GM18508 (cell line): ENCODE results near the gene ARL5B.
"Not testable (repeated sequence)": the region's sequence is repeated elsewhere in the genome, so short reads cannot be mapped to it uniquely, and the experiment has no call there.

ENCODE experiments used
- ATAC-seq: cut with Tn5 transposase; IDR thresholded peaks from one replicate; pipeline ENCODE4 v1.9.1; 2021; ENCODE audit warnings: moderate number of reproducible peaks; ENCODE audit not compliant: insufficient read depth, unreplicated experiment

The ARL5B gene

GRCh38 chr10:18659125-18659818 is at the start of gene ARL5B:
Gene ARL5B (plus strand): TSS chr10:18659431. CDS start chr10:18659638, 207 bp downstream.
- ATAC-seq, result peak; percentile 61

DNA sequence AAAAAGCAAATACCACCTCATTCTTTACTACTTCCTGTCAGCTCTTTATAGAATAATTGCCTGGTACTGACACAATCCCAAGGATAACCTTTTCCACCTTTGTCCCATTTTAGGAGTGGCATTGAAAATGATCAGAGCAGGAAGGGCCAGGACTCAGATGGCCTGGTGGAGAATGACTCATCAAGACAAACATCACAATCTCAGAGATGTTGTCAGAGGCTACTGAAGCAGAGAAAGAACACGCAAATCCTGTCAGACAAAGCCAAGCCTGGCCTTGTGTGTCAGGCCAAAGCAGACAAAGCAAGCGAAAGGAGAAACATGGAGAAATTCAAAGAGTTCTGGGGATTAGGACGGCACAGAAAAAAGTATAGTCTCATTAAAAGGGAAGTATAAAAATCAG is 48.7 kb upstream of the ARL5B start:
- ATAC-seq, result no peak

DNA sequence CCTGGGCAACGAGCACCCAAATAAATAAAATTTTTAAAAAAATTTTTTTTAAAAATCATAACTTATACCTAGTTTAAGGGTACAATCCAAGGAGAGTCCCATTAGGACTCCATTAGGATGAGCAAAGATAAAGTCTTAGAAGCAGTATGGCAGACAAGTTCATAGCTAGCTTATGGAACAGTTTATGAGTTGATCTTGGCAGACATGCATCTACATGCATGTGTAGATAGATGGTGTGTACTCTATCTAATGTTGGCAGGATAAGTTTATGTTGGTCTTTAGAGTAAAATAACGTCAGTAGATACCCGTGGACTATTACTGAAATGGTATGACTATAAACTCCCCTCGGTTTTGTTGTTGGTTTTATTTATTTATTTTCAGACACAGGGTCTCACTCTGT is 48.1 kb upstream of the ARL5B start:
- ATAC-seq, result no peak

- no peak for ATAC-seq
These were observed 43.6 kb upstream of the ARL5B start for GRCh38 chr10:18615618-18616017.

DNA sequence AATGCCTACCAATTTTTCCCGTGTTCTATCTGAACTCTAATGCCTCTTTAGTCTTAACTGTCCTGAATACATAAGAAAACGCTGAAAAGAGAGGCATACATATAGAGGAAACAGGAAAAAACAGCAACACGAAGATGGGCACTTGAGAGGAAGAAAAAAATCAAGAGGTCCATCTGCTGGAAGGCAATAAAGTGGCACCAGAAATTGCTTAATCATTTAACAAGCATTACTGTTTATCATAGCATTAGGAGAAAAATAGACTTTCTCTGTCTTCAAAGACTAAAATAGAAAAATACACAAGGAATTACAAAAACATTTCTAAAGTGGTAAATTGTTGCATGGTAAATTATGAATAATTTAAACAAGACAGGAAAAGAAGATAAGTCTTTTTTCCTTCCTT is 42.9 kb upstream of the ARL5B start:
- no peak for ATAC-seq

GRCh38 chr10:18619016-18619415 is 40.2 kb upstream of the ARL5B start:
- no peak for ATAC-seq

DNA sequence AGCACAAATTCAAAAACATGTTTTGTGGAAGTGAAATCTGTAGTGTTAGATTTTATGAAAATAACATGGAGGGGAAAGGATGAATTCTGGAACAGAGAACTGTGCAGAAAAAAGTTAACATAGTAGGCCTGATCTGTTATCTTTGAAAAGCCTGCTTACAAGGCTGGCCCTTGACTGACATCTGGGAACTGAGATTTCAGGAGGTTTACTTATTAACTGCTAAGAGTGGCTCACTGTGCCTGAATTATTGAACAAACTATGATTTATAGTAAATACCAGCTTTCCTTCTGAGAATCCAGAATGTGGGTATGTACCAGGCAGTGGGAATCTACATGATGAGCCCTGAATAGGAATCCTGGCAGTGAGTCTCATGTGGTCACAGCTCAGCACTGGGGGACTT is 38.4 kb upstream of the ARL5B start:
- ATAC-seq, result peak; percentile 55

- ATAC-seq, result not testable (repeated sequence)
These were observed 35.6 kb upstream of the ARL5B start for GRCh38 chr10:18623671-18624070.

GRCh38 chr10:18625886-18626285 is 33.3 kb upstream of the ARL5B start:
- no peak for ATAC-seq

DNA sequence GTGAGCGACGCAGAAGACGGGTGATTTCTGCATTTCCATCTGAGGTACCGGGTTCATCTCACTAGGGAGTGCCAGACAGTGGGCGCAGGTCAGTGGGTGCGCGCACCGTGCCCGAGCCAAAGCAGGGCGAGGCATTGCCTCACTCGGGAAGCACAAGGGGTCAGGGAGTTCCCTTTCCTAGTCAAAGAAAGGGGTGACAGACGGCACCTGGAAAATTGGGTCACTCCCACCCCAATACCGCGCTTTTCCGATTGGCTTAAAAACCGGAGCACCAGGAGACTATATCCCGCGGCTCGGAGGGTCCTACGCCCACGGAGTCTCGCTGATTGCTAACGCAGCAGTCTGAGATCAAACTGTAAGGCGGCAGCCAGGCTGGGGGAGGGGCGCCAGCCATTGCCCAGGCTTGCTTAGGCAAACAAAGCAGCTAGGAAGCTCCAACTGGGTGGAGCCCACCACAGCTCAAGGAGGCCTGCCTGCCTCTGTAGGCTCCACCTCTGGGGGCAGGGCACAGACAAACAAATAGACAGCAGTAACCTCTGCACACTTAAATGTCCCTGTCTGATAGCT is 31.7 kb upstream of the ARL5B start:
- ATAC-seq, result not testable (repeated sequence)

DNA sequence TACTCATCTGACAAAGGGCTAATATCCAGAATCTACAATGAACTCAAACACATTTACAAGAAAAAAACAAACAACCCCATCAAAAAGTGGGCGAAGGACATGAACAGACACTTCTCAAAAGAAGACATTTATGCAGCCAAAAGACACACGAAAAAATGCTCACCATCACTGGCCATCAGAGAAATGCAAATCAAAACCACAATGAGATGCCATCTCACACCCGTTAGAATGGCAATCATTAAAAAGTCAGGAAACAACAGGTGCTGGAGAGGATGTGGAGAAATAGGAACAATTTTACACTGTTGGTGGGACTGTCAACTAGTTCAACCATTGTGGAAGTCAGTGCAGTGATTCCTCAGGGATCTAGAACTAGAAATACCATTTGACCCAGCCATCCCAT is 26.7 kb upstream of the ARL5B start:
- ATAC-seq, result not testable (repeated sequence)

GRCh38 chr10:18635995-18636394 is 23.2 kb upstream of the ARL5B start:
- ATAC-seq, result no peak

- not testable (repeated sequence) for ATAC-seq
These were observed 21.8 kb upstream of the ARL5B start for GRCh38 chr10:18637400-18637799.

DNA sequence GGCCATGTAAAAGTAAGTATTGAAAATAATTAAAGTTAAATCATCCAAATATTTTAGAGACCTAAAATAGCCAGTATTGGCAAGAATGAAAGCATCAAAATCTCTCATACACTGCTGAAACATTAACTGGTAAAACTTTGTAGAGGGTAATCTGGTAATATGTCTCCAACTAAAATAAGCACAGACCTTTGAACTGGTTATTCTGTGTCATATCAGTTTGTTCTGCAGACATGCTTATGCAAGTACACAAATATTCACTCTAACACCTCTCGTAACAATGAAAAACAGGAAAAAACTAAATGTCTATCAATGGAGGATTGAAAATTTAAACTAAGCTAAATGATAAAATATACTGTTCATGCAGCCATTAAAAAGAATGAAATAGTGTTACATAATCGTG is 19.5 kb upstream of the ARL5B start:
- ATAC-seq, result not testable (repeated sequence)

DNA sequence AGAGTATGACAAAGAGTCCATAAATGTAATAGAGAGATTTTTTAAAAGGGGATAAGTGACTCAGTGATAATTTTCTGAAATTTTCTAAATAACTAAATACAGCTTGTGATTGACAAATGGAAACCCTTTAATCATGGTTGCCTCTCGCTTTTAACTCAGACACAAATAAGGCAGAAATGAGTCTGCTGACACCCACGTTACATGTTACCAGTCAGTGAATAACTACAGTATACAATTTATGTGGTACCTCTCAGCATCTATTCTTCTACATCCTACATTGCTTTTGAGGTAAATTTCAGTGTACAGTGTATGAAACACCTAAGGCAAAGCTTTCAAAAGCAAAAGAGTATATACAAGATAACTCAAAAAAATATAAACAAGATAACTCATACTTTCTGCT is 12.1 kb upstream of the ARL5B start:
- ATAC-seq, result no peak

DNA sequence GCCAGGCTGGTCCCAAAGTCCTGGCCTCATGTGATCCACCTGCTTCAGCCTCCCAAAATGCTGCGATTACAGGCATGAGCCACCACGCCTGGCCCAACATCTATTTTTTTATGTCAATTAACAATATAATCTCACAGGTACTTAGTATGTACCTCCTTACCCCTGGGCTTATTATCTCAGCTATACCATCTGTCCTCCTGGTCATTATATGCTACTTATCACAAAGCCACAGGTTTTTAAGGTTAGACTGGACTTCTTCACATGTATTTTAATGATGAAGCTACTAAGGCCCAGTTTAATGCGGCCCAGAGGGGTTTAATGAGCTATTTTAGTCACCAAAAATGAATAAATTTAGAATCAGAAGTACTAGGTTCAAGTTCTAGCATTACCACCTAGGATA is 11.3 kb upstream of the ARL5B start:
- ATAC-seq, result no peak

DNA sequence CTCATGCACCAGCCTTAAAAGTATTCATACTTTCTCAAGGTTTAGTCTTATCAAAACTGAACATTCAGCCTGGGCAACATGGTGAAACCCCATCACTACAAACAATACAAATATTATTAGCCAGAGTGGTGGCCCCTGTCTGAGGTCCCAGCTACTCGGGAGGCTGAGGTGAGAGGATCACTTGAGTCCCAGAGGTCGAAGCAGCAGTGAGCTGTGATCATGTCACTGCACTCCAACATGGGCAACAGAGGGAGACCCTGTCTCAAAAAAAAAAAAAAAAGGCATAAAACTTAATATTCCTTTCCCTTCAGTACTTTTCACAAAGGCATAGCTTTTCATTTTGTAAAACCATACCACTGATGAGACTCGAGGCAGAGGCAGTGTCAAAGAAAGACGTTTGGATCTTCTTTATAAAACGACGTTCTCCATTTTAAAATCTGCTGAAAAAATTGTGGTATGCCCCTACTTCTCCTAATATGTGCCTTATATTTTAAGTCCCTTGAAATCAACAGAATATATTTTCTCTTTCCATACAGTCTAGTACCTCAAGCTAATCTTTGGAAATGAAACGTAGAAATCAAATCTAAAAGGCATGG is 9.8 kb upstream of the ARL5B start:
- no peak for ATAC-seq

GRCh38 chr10:18650404-18650997 is 8.7 kb upstream of the ARL5B start:
- no peak for ATAC-seq

- ATAC-seq, result peak; percentile 87
These were observed 7.8 kb upstream of the ARL5B start, which contains the start of gene NSUN6 for GRCh38 chr10:18651324-18652007. Gene NSUN6 (minus strand): TSS chr10:18651587. CDS start chr10:18651203, 384 bp downstream.

DNA sequence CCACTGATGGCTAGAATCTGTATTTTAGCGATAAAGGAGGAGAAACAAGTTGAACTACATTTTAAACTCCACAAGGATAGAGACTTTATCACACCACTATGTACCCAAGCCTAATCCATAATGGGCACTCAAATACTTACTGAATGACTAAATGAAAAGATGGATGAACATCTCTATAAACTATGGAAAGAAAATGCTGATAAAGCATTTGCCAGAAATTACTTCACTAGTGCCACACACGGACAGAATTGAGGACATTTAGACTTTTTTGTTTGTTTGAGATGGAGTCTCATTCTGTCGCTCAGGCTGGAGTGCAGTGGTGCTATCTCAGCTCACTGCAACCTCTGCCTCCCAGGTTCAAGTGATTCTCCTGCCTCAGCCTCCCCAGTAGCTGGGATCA is 6.1 kb upstream of the ARL5B start:
- ATAC-seq, result no peak

DNA sequence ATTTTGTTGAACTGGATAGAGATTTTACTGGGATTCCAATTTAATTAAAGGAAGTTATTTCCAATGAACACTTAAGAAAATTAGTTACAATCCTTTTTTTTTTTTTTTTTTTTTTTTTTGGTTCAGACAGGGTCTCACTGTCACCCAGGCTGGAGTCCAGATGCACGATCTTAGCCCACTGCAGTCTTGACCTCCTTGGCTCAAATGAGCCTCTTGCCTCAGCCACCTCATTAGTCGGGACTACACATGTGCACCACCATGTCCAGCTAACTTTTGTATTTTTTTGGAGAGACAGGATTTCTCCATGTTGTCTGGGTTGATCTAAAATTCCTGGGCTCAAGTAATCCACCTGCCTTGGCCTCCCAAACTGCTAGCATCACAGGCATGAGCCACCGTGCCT is 2.5 kb upstream of the ARL5B start:
- no peak for ATAC-seq
